ENCODE measurements around the gene SPCS1. TPM values are rescaled to one million over a fixed set of nuclear protein-coding genes. Genes with fewer than 3 reads are reported as not detected.

Gene SPCS1
- 10 to 100 TPM; 33.0 to 59.9 TPM for total RNA-seq

- Histone ChIP-seq H3K9me3 (no peaks in the 10 kb centered on the region), H3K4me3 (peak within 1 kb of the TSS; percentile 89 to 92), H3K36me3 (replicated peaks in 1 of 2; ENCODE audit: insufficient read depth in 1 of 2, low read depth in 2 of 2) (peaks cover 0 to 1% of the 10 kb centered on the region in 2 donors), H3K27me3 (no peaks in the 10 kb centered on the region), H3K27ac (peak within 1 kb of the TSS; percentile 56 to 89 (median 72)), H3K4me1 (peaks cover 33% of the 10 kb centered on the region)
- intact Hi-C loops (cut with DNase I) = no loop called here
- TF ChIP-seq CTCF (IDR thresholded peaks at IDR 0.05) (no peak), POLR2A (IDR thresholded peaks at IDR 0.05) (peak; percentile 48 to 81 (median 78))
- 0% methylated on average over 15 to 83 of the region's 94 CpGs for WGBS, 2 donors
- peak; percentile 81 to 88 (median 84) for DNase-seq
- peak; percentile 93 for ATAC-seq
These were observed at the start of gene SPCS1, which contains the start of gene GLT8D1 for GRCh38 chr3:52705688-52706686. SPCS1 (plus strand) TSS chr3:52706106; CDS start chr3:52706247, 141 bp downstream. GLT8D1 (minus strand) TSS chr3:52705791; CDS start chr3:52700460, 5,331 bp downstream.

GRCh38 chr3:52660046-52660445, 45.9 kb upstream of the SPCS1 start:
- intact Hi-C loops (cut with DNase I) = no loop called here
- DNase-seq (no peak), ATAC-seq (no peak)
- Histone ChIP-seq H3K27ac (no peak overlapping the region), H3K9me3 (no peaks in the 10 kb centered on the region), H3K4me1 (no peaks in the 10 kb centered on the region), H3K27me3 (no peaks in the 10 kb centered on the region), H3K4me3 (no peak overlapping the region), H3K36me3 (replicated peaks in 1 of 2; ENCODE audit: insufficient read depth in 1 of 2, low read depth in 2 of 2) (peaks cover 9 to 36% of the 10 kb centered on the region in 2 donors)
- WGBS, 2 donors = 75 to 89% methylated on average over 3 of the region's 3 CpGs
- TF ChIP-seq CTCF (IDR thresholded peaks at IDR 0.05) (no peak), POLR2A (IDR thresholded peaks at IDR 0.05) (no peak)

GRCh38 chr3:52663098-52663497, 42.8 kb upstream of the SPCS1 start:
- H3K36me3 ChIP-seq (replicated peaks in 1 of 2; ENCODE audit: insufficient read depth in 1 of 2, low read depth in 2 of 2) = peaks cover 5 to 29% of the 10 kb centered on the region in 2 donors
- H3K4me3 ChIP-seq = no peak overlapping the region
- no peak for ATAC-seq
- H3K4me1 ChIP-seq = no peaks in the 10 kb centered on the region
- TF ChIP-seq CTCF (IDR thresholded peaks at IDR 0.05) = no peak
- TF ChIP-seq POLR2A (IDR thresholded peaks at IDR 0.05) = no peak
- intact Hi-C loops (cut with DNase I) = no loop called here
- no peaks in the 10 kb centered on the region for H3K9me3 ChIP-seq
- no peak for DNase-seq
- H3K27me3 ChIP-seq = no peaks in the 10 kb centered on the region
- no peak overlapping the region for H3K27ac ChIP-seq
- 57 to 73% methylated on average over 3 of the region's 3 CpGs for WGBS, 2 donors

GRCh38 chr3:52670621-52671521, 35.0 kb upstream of the SPCS1 start:
- no peaks in the 10 kb centered on the region for H3K4me1 ChIP-seq
- no peaks in the 10 kb centered on the region for H3K9me3 ChIP-seq
- peak; percentile 48 for ATAC-seq
- intact Hi-C loops (cut with DNase I) = no loop called here
- H3K27ac ChIP-seq = no peak overlapping the region
- H3K36me3 ChIP-seq (replicated peaks in 1 of 2; ENCODE audit: insufficient read depth in 1 of 2, low read depth in 2 of 2) = peaks cover 5 to 24% of the 10 kb centered on the region in 2 donors
- DNase-seq = peak in 1 of 4 donors; percentile 38
- H3K4me3 ChIP-seq = no peak overlapping the region
- 83 to 86% methylated on average over 9 of the region's 9 CpGs for WGBS, 2 donors
- TF ChIP-seq CTCF (IDR thresholded peaks at IDR 0.05) = no peak
- TF ChIP-seq POLR2A (IDR thresholded peaks at IDR 0.05) = no peak
- H3K27me3 ChIP-seq = no peaks in the 10 kb centered on the region
